Activated CD4-positive, alpha-beta T cell treated with anti-CD3 and anti-CD28 coated beads, Interleukin-2, Interleukin-6, amounts not matched to agents 100 ng/mL and 50 ng/mL, durations not matched to agents 16 hours and 8 hours (primary cell): Measurements from ENCODE around the gene LRRTM4.
"Not testable (repeated sequence)": the region's sequence is repeated elsewhere in the genome, so short reads cannot be mapped to it uniquely, and the experiment has no call there.

ENCODE experiments used
- DNase-seq: peaks from one replicate; pipeline ENCODE4 v3.0.0-alpha.2; 2020

Gene LRRTM4

DNA sequence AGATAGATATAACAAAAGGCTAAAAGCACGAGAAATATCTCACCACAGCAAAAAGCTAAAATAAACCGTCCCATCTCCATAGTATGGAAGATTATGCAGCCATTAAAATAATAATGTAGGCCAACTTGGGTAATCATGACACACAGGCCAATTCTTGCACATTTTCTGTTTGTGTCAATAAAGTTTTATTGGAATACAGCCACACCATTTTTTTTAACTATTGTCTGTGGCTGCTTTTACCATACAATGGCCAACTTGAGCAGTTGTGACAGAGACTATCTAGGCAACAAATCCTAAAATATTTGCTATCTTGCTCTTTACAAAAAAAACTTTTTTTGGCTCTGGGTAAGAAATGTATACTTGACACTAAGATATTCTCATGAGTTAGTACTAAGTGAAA, 212.5 kb downstream of the LRRTM4 start:
- DNase-seq = no peak

DNA sequence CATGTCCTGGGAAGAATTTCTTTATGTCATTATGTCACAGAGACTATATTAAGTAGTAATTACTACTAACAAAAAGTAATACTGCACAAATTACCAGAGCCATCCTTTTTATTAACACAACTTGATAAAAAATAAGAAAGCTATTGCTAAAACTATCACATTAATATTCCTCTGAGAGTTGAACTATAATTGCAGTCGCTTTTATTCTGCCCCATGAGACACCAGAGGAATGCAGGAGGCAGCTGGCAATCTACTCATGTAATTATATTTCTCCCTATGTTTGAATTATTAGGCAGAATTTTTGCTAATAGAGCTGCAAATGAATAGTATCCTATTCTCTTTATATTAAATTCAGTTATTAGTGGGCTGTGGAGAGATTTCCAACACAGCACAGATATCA, 220.7 kb downstream of the LRRTM4 start:
- no peak for DNase-seq

DNA sequence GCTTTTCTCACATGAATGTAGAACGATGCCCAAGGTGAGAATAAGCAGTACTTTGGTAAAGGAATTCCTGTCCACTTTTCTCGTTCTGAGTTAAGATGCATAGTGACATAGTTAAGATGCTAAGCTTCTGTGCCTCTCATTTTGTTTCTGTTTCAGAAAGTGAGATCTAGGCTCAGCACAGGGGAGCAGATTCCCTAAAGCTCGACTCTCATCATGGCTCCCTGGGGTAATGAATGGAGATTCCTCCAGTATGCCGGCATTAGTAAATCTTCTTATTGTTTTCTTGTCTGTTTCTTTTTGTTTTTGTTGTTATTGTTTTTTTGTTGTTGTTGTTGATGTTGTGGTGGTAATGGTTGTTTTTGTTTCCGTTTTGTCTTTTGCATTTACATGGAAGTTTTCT, 225.4 kb downstream of the LRRTM4 start:
- DNase-seq = no peak

DNA sequence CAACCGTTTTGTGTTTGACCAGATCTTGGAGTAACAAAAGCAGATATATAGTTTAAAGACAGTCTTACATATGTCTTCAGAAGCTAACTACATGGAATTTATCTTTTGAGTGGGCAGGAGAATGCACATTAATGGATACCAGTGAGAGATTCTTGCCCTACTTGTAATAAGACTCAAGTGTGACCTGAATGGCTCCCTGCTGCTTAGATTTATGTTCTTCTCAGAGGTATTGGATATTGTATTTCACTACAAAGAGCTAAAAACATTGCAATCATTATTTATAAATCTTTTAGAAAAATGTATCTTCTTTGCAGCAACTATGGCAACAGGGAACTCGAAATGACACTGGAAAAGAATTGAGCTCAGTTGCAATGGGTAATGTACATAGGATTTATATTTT, 227.7 kb downstream of the LRRTM4 start:
- no peak for DNase-seq

DNA sequence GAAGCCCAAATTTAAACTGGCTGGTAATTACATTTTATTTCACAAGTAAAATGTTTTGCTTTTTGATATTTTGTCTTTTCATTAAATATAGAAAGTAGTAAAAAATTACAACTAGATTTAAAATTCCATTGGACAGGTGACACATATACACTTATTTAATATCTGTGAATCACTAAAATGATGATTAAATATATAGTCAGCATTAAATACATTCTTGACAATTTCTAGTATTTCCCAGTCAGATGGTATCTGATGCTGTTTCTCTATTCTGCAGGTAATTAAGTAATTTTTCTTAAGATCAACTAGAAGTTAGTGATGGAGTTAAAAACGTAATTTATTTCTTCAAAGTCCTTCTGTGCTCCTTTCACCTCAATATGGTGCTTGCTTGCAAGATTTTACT, 237.8 kb downstream of the LRRTM4 start:
- DNase-seq = no peak

DNA sequence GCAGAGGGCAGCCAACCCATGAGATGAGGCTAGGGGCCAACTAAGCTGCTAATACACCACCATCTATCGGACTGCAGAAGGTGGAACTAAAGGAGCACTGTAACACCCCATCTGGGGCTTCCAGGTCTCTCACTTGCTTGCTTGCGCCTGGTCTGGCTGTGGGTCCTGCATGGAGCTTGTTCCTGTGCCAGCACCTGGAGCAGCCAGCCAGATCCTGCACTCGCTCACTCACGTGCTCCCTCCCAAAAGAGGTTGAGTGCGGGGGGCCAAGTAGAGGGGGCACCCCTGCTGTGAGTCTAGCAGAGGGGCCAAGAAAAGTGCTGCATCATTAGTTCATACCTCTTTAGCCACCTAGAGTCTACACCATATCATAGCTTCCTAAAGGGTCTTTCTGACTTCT, 250.9 kb downstream of the LRRTM4 start:
- DNase-seq = no peak

DNA sequence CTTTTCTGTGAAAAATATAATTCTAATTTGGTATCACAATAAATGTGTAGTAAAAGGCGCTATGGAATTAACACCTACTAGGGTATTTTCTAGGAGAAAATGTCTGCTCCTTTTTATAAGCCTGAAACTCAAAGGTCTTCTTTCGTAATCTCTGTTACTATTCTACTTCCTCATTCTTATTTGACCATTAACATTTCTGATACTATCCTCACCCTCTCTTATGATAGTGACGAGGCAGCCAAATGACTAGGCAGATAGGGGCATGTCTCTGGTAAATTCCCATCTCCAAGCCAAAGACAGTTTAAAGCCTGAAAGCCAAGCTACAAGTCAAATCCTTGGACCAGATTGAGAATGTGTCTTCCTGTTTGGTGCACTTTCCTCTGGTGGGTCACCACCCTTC, 251.7 kb downstream of the LRRTM4 start:
- no peak for DNase-seq

DNA sequence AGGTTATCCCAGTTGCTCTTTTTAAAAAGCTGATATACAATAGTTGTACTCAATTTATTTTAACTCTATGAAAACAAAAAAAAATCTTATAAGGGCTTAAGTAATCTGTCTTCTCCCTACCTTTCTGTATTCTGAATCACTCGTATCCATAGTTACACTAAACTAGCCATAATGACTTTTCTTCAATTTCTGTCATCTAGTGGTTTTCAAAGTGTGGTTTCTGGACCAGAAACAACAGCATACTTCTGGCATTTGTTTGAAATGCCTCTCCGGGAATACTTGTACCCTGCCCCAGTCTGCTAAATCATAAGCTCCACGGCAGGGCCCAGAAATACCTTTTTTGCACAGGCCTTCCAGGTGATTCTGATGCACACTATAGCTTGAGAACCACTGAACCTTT, 253.6 kb downstream of the LRRTM4 start:
- no peak for DNase-seq

DNA sequence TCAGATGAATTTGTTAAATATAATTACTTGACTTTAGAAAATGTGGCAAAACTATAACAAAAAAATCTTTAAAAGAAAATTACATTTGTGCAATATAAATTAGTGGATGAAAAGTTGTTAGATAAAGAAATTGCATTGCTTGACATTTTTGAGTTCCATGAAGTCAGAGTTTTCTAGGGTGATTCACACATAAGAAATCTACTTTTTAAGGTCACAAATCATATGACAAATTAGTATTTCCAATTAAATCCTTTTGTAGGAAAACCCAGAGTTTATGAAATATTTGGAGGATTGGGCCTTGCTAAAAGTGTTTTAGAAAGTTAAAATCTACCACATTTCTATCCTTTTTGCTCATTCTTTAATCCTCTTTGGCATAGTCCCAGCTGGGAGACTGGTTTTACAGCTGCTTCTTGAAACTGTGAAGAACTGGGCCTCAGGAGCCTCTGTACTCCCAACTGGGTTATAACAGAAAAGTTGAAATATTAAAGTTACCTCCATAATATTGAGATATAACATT, 289.2 kb downstream of the LRRTM4 start:
- no peak for DNase-seq

DNA sequence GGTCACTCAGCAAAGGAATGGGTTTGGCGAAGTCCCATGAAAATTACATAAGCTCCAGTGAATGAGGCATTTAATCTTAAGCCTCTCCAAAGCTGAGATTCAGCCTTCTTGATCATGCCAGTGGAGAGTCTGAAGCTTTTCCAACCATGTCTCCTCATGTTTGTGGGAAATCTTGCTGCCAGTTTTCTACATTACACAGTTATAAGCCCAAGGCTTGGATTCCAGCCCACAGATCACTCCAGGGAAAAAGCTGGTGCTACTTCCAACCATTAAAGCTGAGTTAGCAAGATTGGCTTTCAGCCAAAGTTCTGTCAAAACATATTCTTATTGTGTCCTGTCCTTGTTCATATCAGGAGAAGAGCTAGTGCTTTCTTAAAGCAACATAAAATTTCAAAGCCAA, 293.8 kb downstream of the LRRTM4 start:
- DNase-seq = no peak

DNA sequence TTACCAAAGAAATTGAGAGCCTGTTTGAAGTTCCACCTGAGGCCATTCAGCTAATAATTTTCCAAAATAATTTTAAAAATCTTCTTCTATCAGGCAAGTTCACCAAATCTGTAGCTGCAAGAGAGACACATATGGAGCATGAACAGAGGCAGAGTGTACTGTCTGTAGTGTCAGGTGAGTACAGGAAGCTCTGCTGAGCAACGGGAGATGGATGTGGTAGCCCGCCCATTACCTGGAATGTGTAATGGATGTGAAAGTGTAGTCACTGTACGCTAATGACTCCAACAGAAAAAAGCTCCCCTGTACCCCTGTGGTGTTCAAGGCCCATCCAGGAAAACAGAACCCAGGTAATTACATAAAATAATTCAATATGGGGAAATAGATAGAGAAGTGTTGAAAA, 311.5 kb downstream of the LRRTM4 start:
- DNase-seq = no peak

DNA sequence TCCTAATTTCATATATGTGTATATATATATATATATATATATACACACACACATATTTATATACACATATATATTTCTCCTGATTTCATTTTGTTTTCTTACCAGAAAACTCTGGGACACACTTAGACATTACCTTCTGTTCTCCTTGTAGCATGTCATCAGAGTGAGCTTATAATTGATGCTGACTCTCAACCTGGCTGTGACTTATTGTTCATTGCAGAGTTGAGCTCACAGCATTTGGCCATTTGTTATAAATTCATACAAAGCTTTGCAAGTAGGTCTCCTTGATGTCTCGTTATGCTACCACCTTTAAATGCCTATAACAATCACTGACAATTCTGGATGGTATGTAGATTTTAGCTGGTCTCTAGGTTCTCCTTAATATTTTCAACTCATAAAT, 314.8 kb downstream of the LRRTM4 start:
- DNase-seq = no peak

DNA sequence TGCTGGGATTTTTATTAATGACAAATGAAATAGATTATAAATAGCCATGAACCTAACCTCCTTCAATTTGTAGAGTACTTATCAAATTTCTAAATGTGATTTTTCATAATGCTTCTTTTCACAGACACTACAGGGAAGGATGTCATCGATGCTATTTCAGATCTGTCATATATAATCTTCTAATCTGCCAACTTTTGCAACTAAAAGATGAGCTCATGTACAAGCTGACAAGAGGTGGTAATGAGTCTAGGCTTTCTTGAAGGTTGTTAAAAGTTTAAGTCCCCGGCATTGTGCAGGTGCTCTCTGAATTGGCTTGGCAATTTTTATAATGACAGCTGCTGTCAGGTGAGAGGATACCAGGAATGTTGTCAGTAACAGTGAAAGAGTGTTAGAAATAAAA, 320.4 kb downstream of the LRRTM4 start:
- DNase-seq = no peak

DNA sequence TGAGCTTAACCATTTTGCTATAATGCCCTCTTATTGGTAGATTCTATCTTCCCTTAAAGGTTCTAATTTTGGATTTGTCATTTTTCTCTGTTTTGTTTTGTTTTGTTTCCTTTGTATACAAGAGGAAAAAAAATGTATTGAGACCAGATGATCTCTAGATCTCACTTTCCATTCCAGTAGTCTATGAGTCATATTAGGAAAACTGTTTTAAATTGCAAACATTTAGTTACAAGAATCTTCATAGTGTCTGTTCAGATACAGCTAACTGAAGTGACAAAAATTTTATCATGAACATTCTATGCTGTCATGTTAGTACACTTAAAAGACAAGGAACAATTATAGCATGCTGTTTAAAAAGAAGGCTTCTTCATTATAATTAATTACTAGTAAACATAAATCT, 322.8 kb downstream of the LRRTM4 start:
- DNase-seq = no peak

DNA sequence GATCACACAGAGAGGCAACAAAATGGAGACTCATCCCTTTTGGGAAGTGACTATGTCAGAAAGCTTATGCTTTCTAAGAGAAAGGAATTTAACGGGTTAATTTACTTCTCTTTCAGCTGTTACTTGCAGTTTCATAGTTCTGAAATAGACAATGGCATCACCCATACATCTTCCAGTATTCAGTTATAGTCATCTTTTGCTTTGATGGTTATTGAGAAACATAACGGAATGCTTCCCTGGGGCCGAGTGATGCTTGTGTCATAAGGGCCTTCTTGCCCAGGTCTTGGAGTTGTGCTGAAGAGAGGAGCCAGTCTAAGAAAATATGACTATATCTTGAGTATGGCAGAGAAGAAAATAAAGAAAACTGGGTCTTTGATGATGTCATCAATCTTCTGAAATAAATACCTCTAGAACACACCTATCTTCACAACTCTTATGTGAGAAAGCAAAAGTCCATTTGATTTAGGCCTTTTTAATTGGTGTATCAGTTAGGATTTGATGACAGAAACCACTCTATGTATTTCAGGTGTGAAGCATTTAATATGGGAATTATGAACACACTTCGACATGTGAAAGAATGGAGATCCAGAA, 328.2 kb downstream of the LRRTM4 start:
- no peak for DNase-seq

DNA sequence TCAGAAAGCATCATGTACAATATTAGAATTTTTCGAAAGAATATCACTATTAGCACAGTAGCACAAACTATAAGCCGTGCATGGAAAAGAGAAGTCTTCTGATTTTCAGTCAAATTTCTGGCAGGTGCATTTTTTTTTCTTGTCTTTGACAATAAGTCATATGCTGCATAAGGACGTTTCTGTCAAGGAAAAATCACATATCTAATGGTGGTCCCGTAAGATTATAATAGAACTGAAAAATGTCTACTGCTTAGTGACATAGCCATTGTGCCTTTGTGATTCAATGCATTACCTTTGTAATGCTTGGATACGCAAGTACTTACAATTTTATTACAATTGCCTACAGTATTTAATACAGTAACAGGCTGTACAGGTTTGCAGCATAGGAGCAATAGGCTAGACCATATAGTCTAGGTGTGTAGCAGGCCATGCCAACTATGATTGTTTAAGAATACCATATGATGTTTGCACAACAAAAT, 329.3 kb downstream of the LRRTM4 start:
- DNase-seq = no peak

DNA sequence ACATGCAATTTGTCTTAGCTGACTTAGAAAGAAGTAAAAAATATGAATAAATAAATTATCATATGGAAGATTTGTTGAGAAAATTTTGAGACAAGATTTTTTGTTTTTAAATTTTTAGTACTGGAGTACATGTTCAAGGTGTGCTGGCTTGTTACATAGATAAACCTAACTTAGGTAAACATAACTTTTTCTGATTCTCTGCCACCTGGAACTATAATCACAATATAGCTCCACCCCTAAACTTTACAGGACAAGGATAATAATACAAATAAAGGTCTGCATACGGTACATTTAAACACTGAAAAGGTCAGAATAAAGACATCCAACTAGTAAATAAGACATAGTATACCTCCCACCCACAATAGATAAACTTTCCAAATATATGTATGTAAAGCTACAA, 330.5 kb downstream of the LRRTM4 start:
- DNase-seq = no peak

DNA sequence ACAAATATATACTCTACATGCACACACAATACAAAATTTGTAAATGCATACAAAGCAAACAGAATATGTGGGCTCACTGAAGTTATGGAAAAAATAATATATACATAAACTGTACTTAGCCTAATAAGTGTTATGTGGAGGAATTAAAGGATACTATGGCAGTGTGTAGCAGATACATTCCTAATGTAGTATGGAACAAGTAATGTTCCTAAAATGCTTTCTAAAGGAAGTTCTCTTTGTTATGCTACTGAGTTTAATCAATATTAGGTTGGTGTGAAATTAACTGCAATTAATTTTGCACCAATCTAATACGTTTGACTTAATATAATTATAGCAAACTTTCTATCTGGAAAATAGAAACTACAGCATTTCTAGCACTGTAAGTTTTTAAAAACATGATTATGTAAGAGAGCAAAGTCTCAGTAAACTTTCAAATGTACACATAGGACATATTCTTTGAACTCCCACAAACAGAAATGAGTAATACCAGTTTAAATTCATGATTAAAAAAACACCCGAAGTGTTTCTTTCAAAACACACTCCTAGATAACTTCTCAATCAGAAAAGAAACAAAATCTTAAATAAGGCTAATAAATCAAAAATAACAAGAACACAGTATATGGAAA, 331.3 kb downstream of the LRRTM4 start:
- DNase-seq = no peak

DNA sequence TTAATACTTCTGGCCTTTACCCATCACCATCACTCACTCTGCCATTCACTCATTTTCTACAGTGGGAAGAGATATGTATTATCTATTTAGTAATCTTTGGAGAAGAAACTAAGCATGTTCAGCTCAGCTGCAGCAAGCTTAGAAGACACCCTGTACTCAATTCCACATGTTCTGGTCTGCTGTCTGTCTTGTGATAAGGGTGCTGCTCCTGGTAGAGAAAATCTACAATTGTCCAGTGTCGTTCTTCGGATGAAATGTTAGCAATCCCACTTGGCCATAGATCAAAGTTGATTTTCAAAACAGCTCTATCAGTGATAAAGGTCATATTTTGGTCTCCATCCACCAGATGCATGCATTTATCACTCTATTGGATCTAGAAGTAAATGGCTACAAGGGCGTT, 337.1 kb downstream of the LRRTM4 start:
- DNase-seq = no peak

DNA sequence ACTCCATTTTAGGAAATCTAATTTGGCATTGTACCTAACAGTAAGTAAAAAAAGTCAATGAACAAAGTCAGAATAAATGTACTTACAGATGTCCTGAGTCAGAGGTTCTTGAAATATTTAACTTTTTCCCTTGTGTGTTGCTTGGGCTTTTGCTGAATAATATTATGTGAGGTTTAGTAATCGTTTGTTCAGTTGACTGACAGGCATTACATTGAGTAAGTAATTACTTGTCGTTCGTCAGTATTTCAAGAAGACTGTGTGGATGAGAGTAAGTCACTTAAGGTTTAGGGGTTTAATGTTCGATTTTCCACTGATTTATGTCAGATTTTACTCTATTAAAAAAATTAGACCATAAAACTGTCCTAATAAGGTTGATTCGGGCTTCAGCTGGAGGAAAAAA, 342.9 kb downstream of the LRRTM4 start:
- no peak for DNase-seq

DNA sequence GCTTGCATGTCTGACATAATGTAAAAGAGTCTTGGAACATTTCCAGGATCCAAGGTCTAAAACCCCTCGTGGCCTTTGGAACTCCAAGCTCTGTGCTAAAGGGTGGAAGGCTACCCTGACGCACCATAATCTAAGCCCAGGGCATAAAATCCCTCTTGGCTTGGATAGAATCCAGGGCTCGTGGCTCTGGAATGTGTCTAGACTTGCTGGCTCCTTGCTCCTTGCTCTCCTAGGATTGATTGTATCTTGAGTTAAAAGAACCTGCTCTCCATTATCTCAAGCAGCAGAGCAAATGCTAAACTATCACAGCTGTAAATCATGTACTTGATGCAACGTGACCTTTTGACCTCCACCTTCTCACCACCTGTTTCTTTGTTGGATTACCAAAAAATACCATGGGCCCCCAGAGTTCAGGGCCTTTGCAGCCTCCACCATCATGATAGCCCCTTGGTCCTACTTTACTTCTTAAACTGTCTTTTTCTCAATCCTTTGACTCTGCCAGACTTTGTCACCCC, 346.9 kb downstream of the LRRTM4 start:
- not testable (repeated sequence) for DNase-seq

DNA sequence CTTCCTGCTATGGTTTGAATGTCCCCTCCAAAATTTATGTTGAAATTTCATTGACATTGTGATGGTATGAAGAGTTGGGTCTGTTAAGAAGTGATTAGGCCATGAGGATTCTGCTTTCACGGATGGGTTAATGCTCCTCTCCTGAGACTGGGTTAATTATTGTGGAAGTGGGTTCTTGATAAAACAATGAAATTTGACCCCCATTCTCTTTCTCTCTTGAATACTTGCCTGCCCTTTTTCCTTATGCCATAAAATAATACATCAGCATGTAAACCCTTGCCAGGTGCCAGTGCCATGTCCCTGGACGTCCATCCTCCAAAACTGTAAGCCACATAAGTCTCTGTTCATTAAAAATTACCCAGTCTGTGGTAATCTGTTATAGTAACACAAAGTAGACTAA, 352.8 kb downstream of the LRRTM4 start:
- DNase-seq = no peak

DNA sequence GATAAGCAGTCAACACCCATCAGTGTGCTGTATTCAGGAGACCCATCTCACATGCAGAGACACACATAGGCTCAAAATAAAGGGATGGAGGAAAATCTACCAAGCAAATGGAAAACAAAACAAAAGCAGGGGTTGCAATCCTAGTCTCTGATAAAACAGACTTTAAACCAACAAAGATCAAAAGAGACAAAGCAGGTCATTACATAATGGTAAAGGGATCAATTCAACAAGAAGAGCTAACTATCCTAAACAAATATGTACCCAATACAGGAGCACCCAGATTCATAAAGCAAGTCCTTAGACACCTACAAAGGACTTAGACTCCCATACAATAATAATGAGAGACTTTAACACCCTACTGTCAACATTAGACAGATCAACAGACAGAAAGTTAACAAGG, 358.2 kb downstream of the LRRTM4 start:
- not testable (repeated sequence) for DNase-seq

DNA sequence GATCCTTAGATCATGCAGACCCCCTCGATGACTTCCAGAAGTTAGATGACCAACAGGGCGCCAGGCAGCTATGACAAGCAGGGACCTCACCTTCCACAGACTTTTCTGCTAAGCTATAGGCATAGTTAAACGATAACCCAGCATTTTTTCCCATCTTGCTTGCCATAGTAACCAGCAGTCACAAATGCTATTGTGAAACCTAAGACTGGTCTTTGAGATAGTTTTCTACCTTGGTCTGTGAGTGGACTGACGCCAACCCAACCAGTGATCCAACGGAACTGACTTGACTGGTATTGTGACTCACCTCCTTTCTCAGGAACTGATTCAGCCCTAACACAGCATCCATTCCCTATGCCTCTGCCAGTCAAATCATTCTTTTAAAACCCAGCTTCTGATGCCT, 361.2 kb downstream of the LRRTM4 start:
- no peak for DNase-seq

DNA sequence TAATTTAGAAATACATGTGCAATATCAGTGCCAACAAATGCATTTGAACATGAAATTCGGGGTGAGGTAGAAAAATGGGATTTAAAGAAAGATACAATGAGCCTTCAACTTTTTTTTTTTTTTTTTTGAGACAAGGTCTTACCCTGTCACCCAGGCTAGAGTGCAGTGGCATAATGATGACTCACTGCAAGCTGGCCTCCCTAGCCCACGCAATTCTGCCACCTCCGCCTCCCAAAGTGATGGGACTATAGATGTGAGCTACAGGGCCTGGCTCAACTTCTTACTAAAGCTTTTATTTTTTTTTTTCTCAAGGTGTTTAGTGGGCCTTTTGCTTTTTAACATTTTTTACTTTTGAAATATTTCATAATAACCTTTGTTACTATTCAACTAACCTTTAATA, 365.6 kb downstream of the LRRTM4 start:
- no peak for DNase-seq
